ENCODE results near the gene DBT. TPM values are rescaled to one million over a fixed set of nuclear protein-coding genes. Genes with fewer than 3 reads are reported as not detected.

The DBT gene
- total RNA-seq, 1 experiment from 2014 or later: 8.2 TPM

DNA sequence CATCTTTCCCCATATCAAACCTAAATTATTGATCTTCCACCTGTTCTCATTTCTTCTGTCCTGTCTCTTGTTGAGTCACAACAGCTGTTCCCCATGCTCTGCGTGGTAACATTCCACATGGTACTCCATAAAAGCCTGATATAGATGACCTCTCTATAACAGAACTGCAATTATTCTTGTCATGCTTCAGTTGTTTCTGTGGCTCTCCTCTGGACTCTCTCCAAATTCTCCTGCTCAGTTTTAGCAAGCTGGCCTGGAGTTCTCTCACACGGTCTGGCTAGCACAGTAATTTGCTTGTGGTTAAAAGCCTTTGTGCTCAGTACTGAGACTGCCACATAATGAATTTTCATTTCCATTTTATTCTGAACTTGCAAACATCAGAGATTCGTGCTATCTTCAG is 61.0 kb downstream of the DBT start:
- H3K4me3 ChIP-seq: no peak overlapping the region
- H3K27ac ChIP-seq: peak overlapping the region; percentile 68
- DNase-seq: peak; percentile 82 to 93
- H3K9me3 ChIP-seq (replicated peaks): no peaks in the 10 kb centered on the region
- H3K27me3 ChIP-seq: no peaks in the 10 kb centered on the region
- H3K36me3 ChIP-seq: no peaks in the 10 kb centered on the region
- H3K4me1 ChIP-seq: peaks cover 16% of the 10 kb centered on the region

GRCh38 chr1:100187912-100188311 is 61.7 kb downstream of the DBT start:
- H3K36me3 ChIP-seq: no peaks in the 10 kb centered on the region
- no peak overlapping the region for H3K4me3 ChIP-seq
- peak in 1 of 2 experiments; percentile 20 for DNase-seq
- peak overlapping the region; percentile 68 for H3K27ac ChIP-seq
- H3K27me3 ChIP-seq: no peaks in the 10 kb centered on the region
- H3K9me3 ChIP-seq (replicated peaks): no peaks in the 10 kb centered on the region
- H3K4me1 ChIP-seq: peaks cover 16% of the 10 kb centered on the region

DNA sequence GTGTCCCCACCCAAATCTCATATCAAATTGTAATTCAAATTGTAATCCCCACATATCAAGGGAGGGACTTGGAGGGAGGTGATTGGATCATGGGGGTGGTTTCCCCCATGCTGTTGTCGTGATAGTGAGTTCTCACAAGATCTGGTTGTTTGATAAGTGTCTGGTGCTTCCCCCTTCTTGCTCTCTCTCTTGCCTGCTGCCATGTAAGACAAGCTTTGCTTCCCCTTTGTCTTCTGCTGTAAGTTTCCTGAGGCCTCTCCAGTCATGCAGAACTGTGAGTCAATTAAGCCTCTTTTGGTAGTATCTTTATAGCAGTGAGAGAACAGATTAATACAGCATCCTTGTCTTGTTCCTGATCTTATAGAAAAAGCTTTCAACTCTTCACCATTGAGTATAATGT is 65.1 kb downstream of the DBT start:
- no peaks in the 10 kb centered on the region for H3K9me3 ChIP-seq (replicated peaks)
- H3K27ac ChIP-seq: no peak overlapping the region
- no peaks in the 10 kb centered on the region for H3K27me3 ChIP-seq
- DNase-seq: peak in 1 of 2 experiments; percentile 22
- no peaks in the 10 kb centered on the region for H3K36me3 ChIP-seq
- H3K4me1 ChIP-seq: peaks cover 14% of the 10 kb centered on the region
- no peak overlapping the region for H3K4me3 ChIP-seq

DNA sequence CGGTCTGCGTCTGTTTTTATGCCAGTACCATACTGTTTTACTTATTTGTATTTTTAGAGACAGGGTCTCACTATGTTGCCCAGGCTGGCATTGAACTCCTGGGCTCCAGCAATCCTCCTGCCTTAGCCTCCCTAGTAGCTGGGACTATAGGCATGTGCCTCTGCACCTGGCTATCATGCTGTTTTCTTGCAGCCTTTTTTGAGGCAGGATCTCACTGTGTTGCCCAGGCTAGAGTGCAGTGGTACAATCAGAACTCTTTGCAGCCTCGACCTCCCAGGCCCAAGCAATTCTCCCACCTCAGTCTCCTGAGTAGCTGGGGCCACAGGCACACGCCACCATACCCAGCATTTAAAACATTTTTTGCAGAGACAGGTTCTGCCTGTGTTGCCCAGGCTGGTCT is 66.3 kb downstream of the DBT start:
- peaks cover 5% of the 10 kb centered on the region for H3K4me1 ChIP-seq
- H3K27ac ChIP-seq: no peak overlapping the region
- H3K4me3 ChIP-seq: no peak overlapping the region
- H3K36me3 ChIP-seq: no peaks in the 10 kb centered on the region
- no peaks in the 10 kb centered on the region for H3K27me3 ChIP-seq
- DNase-seq: no peak
- no peaks in the 10 kb centered on the region for H3K9me3 ChIP-seq (replicated peaks)

DNA sequence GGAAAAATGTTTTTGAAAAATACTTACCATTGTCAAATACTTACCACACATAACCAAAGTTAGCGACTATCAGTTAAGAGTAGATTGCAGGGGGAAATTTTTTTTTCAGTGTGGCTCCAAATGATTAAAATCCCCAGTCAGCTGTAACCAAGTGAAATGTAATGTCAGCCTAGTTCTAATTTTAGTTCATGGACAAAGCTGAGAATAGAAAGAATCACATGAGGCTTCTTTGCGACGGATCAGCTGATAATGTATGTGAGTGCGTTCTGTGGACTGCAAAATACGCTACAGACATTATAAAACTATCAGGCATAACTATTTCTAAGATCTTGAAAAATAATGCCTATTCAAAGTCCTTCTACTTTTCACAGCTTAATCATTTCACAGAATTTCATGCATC is 71.5 kb downstream of the DBT start, which contains the start of gene LRRC39:
TSS of gene LRRC39 (minus strand) at position 166 of the 400 bp plus-strand sequence. CDS start 9,740 bp downstream, outside the sequence.
- Histone ChIP-seq H3K27me3 (no peaks in the 10 kb centered on the region), H3K4me1 (no peaks in the 10 kb centered on the region), H3K4me3 (no peak within 1 kb of the TSS), H3K27ac (no peak within 1 kb of the TSS), H3K9me3 (replicated peaks) (0 out of 2 replicates have a peak, but pooled peaks cover 3% of the 10 kb centered on the region), H3K36me3 (no peaks in the 10 kb centered on the region)
- DNase-seq: no peak

- Histone ChIP-seq H3K27me3 (no peaks in the 10 kb centered on the region), H3K36me3 (no peaks in the 10 kb centered on the region), H3K27ac (no peak overlapping the region), H3K4me1 (no peaks in the 10 kb centered on the region), H3K9me3 (replicated peaks) (0 out of 2 replicates have a peak, but pooled peaks cover 3% of the 10 kb centered on the region), H3K4me3 (no peak overlapping the region)
- no peak for DNase-seq
Measured at GRCh38 chr1:100177295-100178041, 72.2 kb downstream of the DBT start.

GRCh38 chr1:100168051-100168450 is 81.6 kb downstream of the DBT start:
- H3K27ac ChIP-seq: no peak overlapping the region
- H3K4me1 ChIP-seq: no peaks in the 10 kb centered on the region; the same call in 1 of the 2 replicates
- H3K4me3 ChIP-seq: no peak overlapping the region
- H3K27me3 ChIP-seq: no peaks in the 10 kb centered on the region
- H3K36me3 ChIP-seq: no peaks in the 10 kb centered on the region
- no peaks in the 10 kb centered on the region; the same call in 1 of the 2 replicates for H3K9me3 ChIP-seq (replicated peaks)
- DNase-seq: no peak

DNA sequence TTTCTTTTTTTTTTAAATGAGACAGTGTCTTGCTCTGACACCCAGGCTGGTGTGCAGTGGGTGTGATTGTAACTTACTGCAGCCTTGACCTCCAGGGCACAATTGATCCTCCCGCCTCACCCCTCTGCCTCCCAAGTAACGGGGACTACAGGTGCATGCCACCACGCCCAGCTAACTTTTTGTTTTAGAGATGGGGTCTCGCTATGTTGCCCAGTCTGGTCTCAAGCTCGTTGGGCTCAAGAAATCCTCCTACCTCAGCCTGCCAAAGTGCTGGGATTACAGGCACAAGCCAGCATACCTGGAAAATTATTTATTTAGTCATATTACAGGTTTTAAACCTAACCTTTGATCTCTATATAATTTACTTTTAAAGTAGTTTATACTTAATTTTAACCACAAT is 84.9 kb downstream of the DBT start:
- no peaks in the 10 kb centered on the region for H3K36me3 ChIP-seq
- H3K27me3 ChIP-seq: no peaks in the 10 kb centered on the region
- H3K4me3 ChIP-seq: no peak overlapping the region
- no peak for DNase-seq
- H3K27ac ChIP-seq: no peak overlapping the region
- no peaks in the 10 kb centered on the region for H3K9me3 ChIP-seq (replicated peaks)
- H3K4me1 ChIP-seq: no peaks in the 10 kb centered on the region; the same call in 1 of the 2 replicates

DNA sequence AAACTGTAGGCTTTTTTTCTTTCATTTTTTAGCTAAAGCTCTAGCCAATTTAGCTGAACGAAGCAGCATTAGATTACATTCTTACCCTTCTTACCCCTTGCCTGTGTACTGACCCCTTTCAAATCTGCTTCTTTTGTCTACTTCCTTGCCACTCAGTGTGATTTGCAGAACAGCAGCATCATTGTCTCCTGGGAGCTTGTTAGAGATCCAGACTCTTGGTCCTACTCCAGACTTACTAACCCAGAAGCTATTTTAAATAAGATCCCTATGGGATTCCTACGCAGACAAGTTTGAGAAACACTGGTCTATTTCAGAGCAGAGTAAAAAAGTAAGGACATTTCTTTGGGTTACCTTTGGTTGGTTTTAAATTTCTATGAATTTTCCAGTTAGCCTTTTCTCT is 85.4 kb downstream of the DBT start:
- Histone ChIP-seq H3K27me3 (no peaks in the 10 kb centered on the region), H3K36me3 (no peaks in the 10 kb centered on the region), H3K4me3 (no peak overlapping the region), H3K9me3 (replicated peaks) (no peaks in the 10 kb centered on the region), H3K4me1 (no peaks in the 10 kb centered on the region; the same call in 1 of the 2 replicates), H3K27ac (no peak overlapping the region)
- DNase-seq: peak in 1 of 2 experiments; percentile 22

GRCh38 chr1:100162881-100163280 is 86.8 kb downstream of the DBT start:
- Histone ChIP-seq H3K27ac (no peak overlapping the region), H3K9me3 (replicated peaks) (no peaks in the 10 kb centered on the region), H3K36me3 (no peaks in the 10 kb centered on the region), H3K27me3 (no peaks in the 10 kb centered on the region), H3K4me1 (no peaks in the 10 kb centered on the region; the same call in 1 of the 2 replicates), H3K4me3 (no peak overlapping the region)
- DNase-seq: no peak

- no peaks in the 10 kb centered on the region for H3K9me3 ChIP-seq (replicated peaks)
- no peak for DNase-seq
Measured at GRCh38 chr1:100152271-100152670, 97.4 kb downstream of the DBT start.

DNA sequence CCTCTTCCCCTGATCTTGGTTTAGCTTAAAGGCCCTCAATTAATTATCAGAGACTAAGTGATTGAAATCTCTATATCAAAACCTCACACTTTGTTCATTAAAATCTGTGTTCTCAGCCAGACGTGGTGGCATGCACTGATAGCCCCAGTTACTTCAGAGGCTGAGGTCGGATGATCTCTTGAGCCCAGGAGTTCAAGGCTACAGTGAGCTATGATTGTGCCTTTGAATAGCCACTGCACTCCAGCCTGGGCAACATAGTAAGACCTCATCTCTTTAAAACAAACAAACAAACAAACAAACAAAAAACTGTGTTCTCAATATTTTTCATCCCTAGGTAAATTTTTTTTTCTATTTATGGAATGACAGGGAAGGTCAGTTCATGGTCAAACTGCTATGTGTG is 98.0 kb downstream of the DBT start:
- DNase-seq: no peak
- Histone ChIP-seq H3K27me3 (no peaks in the 10 kb centered on the region), H3K27ac (no peak overlapping the region), H3K4me1 (no peaks in the 10 kb centered on the region), H3K36me3 (peaks cover 20% of the 10 kb centered on the region), H3K9me3 (replicated peaks) (no peaks in the 10 kb centered on the region), H3K4me3 (no peak overlapping the region)

More at GRCh38 chr1:100152271-100152670, 97.4 kb downstream of the DBT start:
- H3K4me1 ChIP-seq: no peaks in the 10 kb centered on the region
- H3K36me3 ChIP-seq: peaks cover 16% of the 10 kb centered on the region
- H3K27me3 ChIP-seq: no peaks in the 10 kb centered on the region
- H3K4me3 ChIP-seq: no peak overlapping the region
- H3K27ac ChIP-seq: no peak overlapping the region

- no peaks in the 10 kb centered on the region for H3K9me3 ChIP-seq (replicated peaks)
- DNase-seq: no peak
- H3K4me3 ChIP-seq: no peak overlapping the region
- H3K4me1 ChIP-seq: no peaks in the 10 kb centered on the region
- H3K27ac ChIP-seq: no peak overlapping the region
- H3K27me3 ChIP-seq: no peaks in the 10 kb centered on the region
- peaks cover 36% of the 10 kb centered on the region for H3K36me3 ChIP-seq
Measured at GRCh38 chr1:100147875-100148274, 101.8 kb downstream of the DBT start.

DNA sequence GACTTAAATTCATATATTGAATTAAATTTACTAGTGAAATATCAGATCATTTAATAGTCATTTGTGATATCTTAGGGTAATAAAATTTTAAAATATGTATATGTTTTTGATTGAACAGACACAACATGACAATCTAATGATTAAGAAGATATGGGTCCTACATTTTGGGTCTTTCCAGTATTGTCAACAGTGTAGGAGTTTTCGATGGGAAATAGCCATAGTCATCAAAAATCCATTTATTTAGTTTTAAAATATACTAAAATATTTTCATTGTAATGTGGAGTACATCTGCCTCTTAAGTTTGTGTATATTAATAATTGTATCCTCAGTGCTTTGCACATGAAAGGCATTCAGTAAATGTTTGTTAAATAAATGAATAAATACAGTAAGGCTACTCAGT is 102.7 kb downstream of the DBT start:
- Histone ChIP-seq H3K9me3 (replicated peaks) (no peaks in the 10 kb centered on the region), H3K4me1 (no peaks in the 10 kb centered on the region), H3K27me3 (no peaks in the 10 kb centered on the region), H3K4me3 (no peak overlapping the region), H3K36me3 (peaks cover 41% of the 10 kb centered on the region), H3K27ac (no peak overlapping the region)
- DNase-seq: no peak

DNA sequence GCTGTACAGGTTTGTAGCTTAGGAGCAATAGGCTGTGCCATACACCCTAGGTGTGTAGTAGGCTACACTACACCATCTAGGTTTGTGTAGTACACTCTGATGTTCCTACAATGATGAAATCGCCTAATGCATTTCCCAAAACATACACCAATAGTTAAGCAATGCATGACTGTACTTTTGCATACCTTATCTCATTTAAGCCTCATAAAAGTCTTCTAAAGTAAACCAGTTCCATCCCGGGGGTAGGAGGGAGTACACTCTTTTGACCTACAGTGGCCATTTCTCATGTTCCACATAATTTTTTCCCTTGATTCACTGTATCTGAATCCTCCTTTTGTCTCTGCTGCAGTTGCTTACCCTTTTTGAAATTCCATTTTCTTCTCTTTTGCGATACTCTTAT is 104.5 kb downstream of the DBT start:
- Histone ChIP-seq H3K36me3 (peaks cover 55% of the 10 kb centered on the region), H3K4me1 (no peaks in the 10 kb centered on the region), H3K27ac (no peak overlapping the region), H3K9me3 (replicated peaks) (no peaks in the 10 kb centered on the region), H3K4me3 (no peak overlapping the region), H3K27me3 (no peaks in the 10 kb centered on the region)
- no peak for DNase-seq

DNA sequence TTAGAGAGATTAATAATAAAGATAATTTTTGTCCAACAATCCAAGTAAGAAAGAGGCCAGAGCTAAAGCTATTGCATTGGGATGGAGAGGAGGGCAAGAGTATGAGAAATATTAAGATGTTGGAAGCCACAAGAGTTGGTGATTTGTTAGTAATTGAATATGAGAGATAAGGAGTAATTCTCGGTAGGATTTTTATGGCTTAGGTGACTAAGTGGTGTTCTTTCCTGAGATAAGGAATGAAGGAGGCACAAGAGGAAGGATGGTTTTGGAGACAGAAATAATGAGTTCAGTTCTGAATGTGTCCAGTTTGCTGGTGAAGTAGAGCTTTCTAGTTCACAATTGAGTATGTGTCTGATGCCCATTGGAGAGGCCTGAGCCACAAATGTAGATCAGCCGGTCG is 107.3 kb downstream of the DBT start:
- no peak overlapping the region for H3K27ac ChIP-seq
- H3K9me3 ChIP-seq (replicated peaks): no peaks in the 10 kb centered on the region
- peaks cover 63% of the 10 kb centered on the region for H3K36me3 ChIP-seq
- H3K4me1 ChIP-seq: no peaks in the 10 kb centered on the region
- H3K27me3 ChIP-seq: no peaks in the 10 kb centered on the region
- H3K4me3 ChIP-seq: no peak overlapping the region
- no peak for DNase-seq
